IMR-90 (cell line): ENCODE results near the gene PPP2R5E. TPM values are rescaled to one million over a fixed set of nuclear protein-coding genes. Genes with fewer than 3 reads are reported as not detected.

Source experiments
- ATAC-seq: fragments of 200-7000 bp; cut with Tn5 transposase; 2 replicates; pipeline ENCODE4 v1.9.1; 2020; ENCODE audit warnings: low read depth, mild to moderate bottlenecking, moderate library complexity
- BruUV-seq: library from RNA; stranded (reverse); fragments of 400-500 nt; replicated peaks from 2 replicates; lab custom pipeline; 2021; lab: Mats Ljungman, UMichigan
- CTCF ChIA-PET: fragments of 300-600 bp; formaldehyde crosslinking; extraction: SDS; loops from one replicate; lab custom pipeline; 2021; ENCODE audit warnings: antibody characterized with exemption; lab: Yijun Ruan, JAX
- POLR2A ChIA-PET: fragments of 300-600 bp; sonication (Branson Sonifier 250); formaldehyde crosslinking; loops from one replicate; lab custom pipeline; 2022; ENCODE audit warnings: antibody characterized with exemption; ENCODE audit not compliant: unreplicated experiment; lab: Charles Lee
- DNase-seq: peaks from one replicate; pipeline ENCODE4 v3.0.0; 2013
- H2AFZ ChIP-seq: replicated peaks from 2 replicates; pipeline ENCODE3; 2013; ENCODE audit warnings: low read length, mild to moderate bottlenecking; ENCODE audit not compliant: poor library complexity
- H2AK5ac ChIP-seq: 2 replicates; pipeline ENCODE4 v1.6.1; 2013; ENCODE audit warnings: low read depth, low read length, inconsistent platforms
- H2AK9ac ChIP-seq: replicated peaks from 2 replicates; pipeline ENCODE3; 2013; ENCODE audit warnings: mild to moderate bottlenecking, low read depth, low read length, moderate library complexity; ENCODE audit not compliant: poor library complexity
- H2BK120ac ChIP-seq: 2 replicates; pipeline ENCODE4 v1.6.1; 2013; ENCODE audit warnings: low read depth, low read length, inconsistent platforms
- H2BK15ac ChIP-seq: 3 replicates; pipeline ENCODE4 v1.6.1; 2013; ENCODE audit warnings: low read depth, low read length, inconsistent platforms
- H2BK20ac ChIP-seq: 2 replicates; pipeline ENCODE4 v1.6.1; 2013; ENCODE audit warnings: low read depth, mild to moderate bottlenecking, inconsistent platforms, low read length, moderate library complexity
- H2BK5ac ChIP-seq: 2 replicates; pipeline ENCODE4 v1.6.1; 2013; ENCODE audit warnings: mild to moderate bottlenecking, low read depth, low read length, inconsistent platforms; ENCODE audit not compliant: poor library complexity, severe bottlenecking
- H3K14ac ChIP-seq: replicated peaks from 2 replicates; pipeline ENCODE4 v1.6.1; 2013; ENCODE audit warnings: low read depth, low read length, inconsistent platforms
- H3K18ac ChIP-seq: 2 replicates; pipeline ENCODE4 v1.6.1; 2013; ENCODE audit warnings: low read depth, low read length, control low read depth
- H3K23ac ChIP-seq: 2 replicates; pipeline ENCODE4 v1.6.1; 2013; ENCODE audit warnings: low read depth, low read length, inconsistent platforms
- H3K27ac ChIP-seq: 2 replicates; pipeline ENCODE4 v1.5.1; 2013; ENCODE audit warnings: mild to moderate bottlenecking, control low read depth, low read length; ENCODE audit not compliant: insufficient read depth
- H3K27me3 ChIP-seq: 2 replicates; pipeline ENCODE4 v1.6.1; 2013; ENCODE audit warnings: low read length; ENCODE audit not compliant: control insufficient read depth, insufficient read depth
- H3K36me3 ChIP-seq: 2 replicates; pipeline ENCODE4 v1.6.1; 2013; ENCODE audit warnings: low read length, mixed read lengths; ENCODE audit not compliant: control insufficient read depth, insufficient read depth
- H3K4ac ChIP-seq: 2 replicates; pipeline ENCODE4 v1.6.1; 2013; ENCODE audit warnings: low read depth, low read length, inconsistent platforms
- H3K4me1 ChIP-seq: 2 replicates; pipeline ENCODE4 v1.6.1; 2013; ENCODE audit warnings: low read length, mixed read lengths; ENCODE audit not compliant: control insufficient read depth, insufficient read depth
- H3K4me2 ChIP-seq: 2 replicates; pipeline ENCODE4 v1.6.1; 2013; ENCODE audit warnings: low read depth, mild to moderate bottlenecking, control low read depth, low read length, moderate library complexity
- H3K4me3 ChIP-seq: 2 replicates; pipeline ENCODE4 v1.5.1; 2013; ENCODE audit warnings: low read depth, mild to moderate bottlenecking, control low read depth, low read length, moderate library complexity; ENCODE audit not compliant: insufficient read depth
- H3K56ac ChIP-seq: 2 replicates; pipeline ENCODE4 v1.6.1; 2013; ENCODE audit warnings: low read length, inconsistent platforms; ENCODE audit not compliant: insufficient read depth; ENCODE audit errors: extremely low read depth
- H3K79me1 ChIP-seq, 2 experiments: 2 replicates each; pipeline ENCODE4 v1.6.1; 2013; ENCODE audit warnings: low read length in 2 of 2, inconsistent platforms in 1 of 2, low read depth in 1 of 2
- H3K9ac ChIP-seq: 2 replicates; pipeline ENCODE4 v1.6.1; 2013; ENCODE audit warnings: low read depth, low read length, control low read depth
- H3K9me1 ChIP-seq: 2 replicates; pipeline ENCODE4 v1.6.1; 2013; ENCODE audit warnings: low read length, inconsistent platforms; ENCODE audit not compliant: insufficient read depth
- H3K9me3 ChIP-seq: 2 replicates; pipeline ENCODE4 v1.6.1; 2013; ENCODE audit warnings: low read length; ENCODE audit not compliant: control insufficient read depth, insufficient read depth
- H4K20me1 ChIP-seq: 2 replicates; pipeline ENCODE4 v1.6.1; 2013; ENCODE audit warnings: low read length, inconsistent platforms; ENCODE audit not compliant: insufficient read depth
- H4K5ac ChIP-seq: 2 replicates; pipeline ENCODE4 v1.6.1; 2013; ENCODE audit warnings: mild to moderate bottlenecking, low read depth, low read length, control low read depth
- H4K8ac ChIP-seq, 2 experiments: 2 replicates each; pipeline ENCODE4 v1.6.1; 2013; ENCODE audit warnings: low read depth in 2 of 2, low read length in 2 of 2, control low read depth in 1 of 2, inconsistent platforms in 1 of 2
- H4K91ac ChIP-seq: 2 replicates; pipeline ENCODE4 v1.6.1; 2013; ENCODE audit warnings: low read depth, low read length, inconsistent platforms; ENCODE audit not compliant: insufficient read depth
- CEBPB ChIP-seq: IDR thresholded peaks from 2 replicates; pipeline ENCODE4 v1.6.1; 2012; ENCODE audit warnings: low read depth, low read length, improper control_type of control experiment
- FOS ChIP-seq: fragments of 150-350 bp; IDR thresholded peaks from 2 replicates; pipeline ENCODE4 v1.6.1; 2016; ENCODE audit warnings: low read depth, low read length
- NFE2L2 ChIP-seq: fragments of 150-350 bp; IDR thresholded peaks from 2 replicates; pipeline ENCODE4 v1.6.1; 2016; ENCODE audit warnings: low read depth, mild to moderate bottlenecking, low read length
- RAD21 ChIP-seq: IDR thresholded peaks from 2 replicates; pipeline ENCODE4 v1.6.1; 2012; ENCODE audit warnings: low read length, improper control_type of control experiment
- RCOR1 ChIP-seq: IDR thresholded peaks from 2 replicates; pipeline ENCODE4 v1.6.1; 2012; ENCODE audit warnings: mild to moderate bottlenecking, low read length, improper control_type of control experiment; ENCODE audit not compliant: insufficient replicate concordance
- RFX5 ChIP-seq: IDR thresholded peaks from 2 replicates; pipeline ENCODE4 v1.8.0; 2012; ENCODE audit warnings: low read depth, mild to moderate bottlenecking, low read length, moderate library complexity
- SMC3 ChIP-seq: fragments of 150-350 bp; IDR thresholded peaks from 2 replicates; pipeline ENCODE4 v1.6.1; 2016; ENCODE audit warnings: low read depth, mild to moderate bottlenecking, antibody characterized with exemption, low read length, moderate library complexity
- WGBS, 2 experiments: methylation state at CpG; one replicate each; pipeline versions ENCODE4 v1.1.5 to v1.1.7; 2013; ENCODE audit warnings: missing lambda C conversion rate in 2 of 2; ENCODE audit not compliant: insufficient read length in 1 of 2; ENCODE audit errors: extremely low coverage in 2 of 2; 5-methylcytosine and 5-hydroxymethylcytosine counted together
- dilution Hi-C: fragments of 300-500 bp; cut with HindIII; formaldehyde crosslinking; loops from one replicate; pipeline ENCODE4 v1.14.3; 2018; ENCODE audit warnings: low sequenced_read_pairs; ENCODE audit not compliant: unreplicated experiment
- in situ Hi-C: fragments of 300-500 bp; cut with MboI; formaldehyde crosslinking; loops from 3 replicates; pipeline ENCODE4 v1.14.3; 2019; ENCODE audit warnings: low sequenced_read_pairs, inconsistent platforms, mixed read lengths
- intact Hi-C: fragments of 100-400 bp; cut with micrococcal nuclease; formaldehyde crosslinking; loops from 2 replicates; pipeline ENCODE4 v1.10.0; 2022
- polyA plus RNA-seq, 3 experiments: library from polyadenylated mRNA; depleted of rRNA; stranded (reverse); fragments of >200 nt; gene quantifications; 2 replicates each; pipeline ENCODE4 v1.2.3, GENCODE V29; 2012; ENCODE audit warnings: low replicate concordance in 1 of 3
- total RNA-seq: library from RNA; depleted of rRNA; stranded (reverse); fragments of >200 nt; gene quantifications from 2 replicates; pipeline ENCODE4 v1.2.3, GENCODE V29; 2012
- TF ChIP-seq, protein P1 (sequence below): fragments of 150-350 bp; IDR thresholded peaks from 2 replicates; pipeline ENCODE4 v1.6.1; 2017; ENCODE audit warnings: mild to moderate bottlenecking, antibody characterized with exemption, low read length, low read depth
- TF ChIP-seq, protein P2 (sequence below): conservative IDR thresholded peaks from 2 replicates; pipeline ENCODE4 v1.5.1; 2012; ENCODE audit warnings: mild to moderate bottlenecking, low read depth, low read length, improper control_type of control experiment
- TF ChIP-seq, protein P3 (sequence below): fragments of 150-350 bp; IDR thresholded peaks from 2 replicates; pipeline ENCODE4 v1.6.1; 2016; ENCODE audit warnings: low read depth, mild to moderate bottlenecking, low read length, moderate library complexity, borderline replicate concordance

The PPP2R5E gene
- total and polyA plus RNA-seq, 2 of the 4 experiments (the other 2 are of a cell fraction) = 9.7 to 12.2 TPM

DNA sequence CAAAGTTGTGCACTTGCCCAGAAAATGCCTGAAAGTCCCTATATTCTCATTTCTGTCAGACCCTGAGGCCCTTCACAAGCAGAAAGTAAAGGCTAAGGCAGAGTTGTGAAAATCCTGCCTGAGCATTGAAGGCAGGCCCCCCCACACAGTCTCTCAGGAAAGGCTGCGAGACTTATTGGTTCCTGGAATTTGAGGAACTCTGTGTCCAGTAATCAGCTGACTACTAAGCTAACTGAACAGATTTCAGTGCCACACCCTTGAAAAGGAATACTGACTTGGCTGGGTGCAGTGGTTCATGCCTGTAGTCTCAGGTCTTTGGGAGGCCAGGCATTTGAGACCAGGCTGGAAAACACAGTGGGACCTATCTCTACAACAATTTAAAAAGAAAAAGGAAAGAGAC, 21.1 kb upstream of the PPP2R5E start:
- Histone ChIP-seq H3K4me3 (no peak overlapping the region), H2BK15ac (no peak overlapping the region), H2BK5ac (no peak overlapping the region), H3K79me1 (no peaks in the 10 kb centered on the region), H2BK120ac (no peak overlapping the region), H4K8ac (no peak overlapping the region), H3K36me3 (no peaks in the 10 kb centered on the region), H3K4me2 (no peak overlapping the region), H3K14ac (no peak overlapping the region), H3K4me1 (no peaks in the 10 kb centered on the region), H3K9me1 (no peaks in the 10 kb centered on the region), H2AK5ac (no peak overlapping the region), H4K91ac (no peak overlapping the region), H2AFZ (peak overlapping the region; percentile 65), H3K27ac (no peak overlapping the region), H4K5ac (no peak overlapping the region), H3K23ac (no peak overlapping the region), H3K56ac (no peak overlapping the region), H2AK9ac (no peak overlapping the region), H3K18ac (no peak overlapping the region), H3K9me3 (no peaks in the 10 kb centered on the region), H2BK20ac (no peak overlapping the region), H3K9ac (no peak overlapping the region), H4K20me1 (no peaks in the 10 kb centered on the region), H3K27me3 (peaks cover 4% of the 10 kb centered on the region; the same call in 1 of the 2 replicates), H3K4ac (no peak overlapping the region)
- no peak for DNase-seq
- intact Hi-C loops (no loop called here), in situ Hi-C loops (loop anchor here (25.0 kb wide), 1 partner anchor 1402 kb away; no protein-coding TSS in a partner anchor), dilution Hi-C loops (no loop called here)
- no TSS peak for BruUV-seq
- TF ChIP-seq RFX5 (no peak), SMC3 (no peak), CEBPB (no peak), NFE2L2 (no peak), FOS (no peak), RCOR1 (no peak), RAD21 (no peak)
- TF ChIP-seq, protein P1, sequence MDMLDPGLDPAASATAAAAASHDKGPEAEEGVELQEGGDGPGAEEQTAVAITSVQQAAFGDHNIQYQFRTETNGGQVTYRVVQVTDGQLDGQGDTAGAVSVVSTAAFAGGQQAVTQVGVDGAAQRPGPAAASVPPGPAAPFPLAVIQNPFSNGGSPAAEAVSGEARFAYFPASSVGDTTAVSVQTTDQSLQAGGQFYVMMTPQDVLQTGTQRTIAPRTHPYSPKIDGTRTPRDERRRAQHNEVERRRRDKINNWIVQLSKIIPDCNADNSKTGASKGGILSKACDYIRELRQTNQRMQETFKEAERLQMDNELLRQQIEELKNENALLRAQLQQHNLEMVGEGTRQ = no peak
- TF ChIP-seq, protein P2, sequence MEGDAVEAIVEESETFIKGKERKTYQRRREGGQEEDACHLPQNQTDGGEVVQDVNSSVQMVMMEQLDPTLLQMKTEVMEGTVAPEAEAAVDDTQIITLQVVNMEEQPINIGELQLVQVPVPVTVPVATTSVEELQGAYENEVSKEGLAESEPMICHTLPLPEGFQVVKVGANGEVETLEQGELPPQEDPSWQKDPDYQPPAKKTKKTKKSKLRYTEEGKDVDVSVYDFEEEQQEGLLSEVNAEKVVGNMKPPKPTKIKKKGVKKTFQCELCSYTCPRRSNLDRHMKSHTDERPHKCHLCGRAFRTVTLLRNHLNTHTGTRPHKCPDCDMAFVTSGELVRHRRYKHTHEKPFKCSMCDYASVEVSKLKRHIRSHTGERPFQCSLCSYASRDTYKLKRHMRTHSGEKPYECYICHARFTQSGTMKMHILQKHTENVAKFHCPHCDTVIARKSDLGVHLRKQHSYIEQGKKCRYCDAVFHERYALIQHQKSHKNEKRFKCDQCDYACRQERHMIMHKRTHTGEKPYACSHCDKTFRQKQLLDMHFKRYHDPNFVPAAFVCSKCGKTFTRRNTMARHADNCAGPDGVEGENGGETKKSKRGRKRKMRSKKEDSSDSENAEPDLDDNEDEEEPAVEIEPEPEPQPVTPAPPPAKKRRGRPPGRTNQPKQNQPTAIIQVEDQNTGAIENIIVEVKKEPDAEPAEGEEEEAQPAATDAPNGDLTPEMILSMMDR = no peak
- TF ChIP-seq, protein P3, sequence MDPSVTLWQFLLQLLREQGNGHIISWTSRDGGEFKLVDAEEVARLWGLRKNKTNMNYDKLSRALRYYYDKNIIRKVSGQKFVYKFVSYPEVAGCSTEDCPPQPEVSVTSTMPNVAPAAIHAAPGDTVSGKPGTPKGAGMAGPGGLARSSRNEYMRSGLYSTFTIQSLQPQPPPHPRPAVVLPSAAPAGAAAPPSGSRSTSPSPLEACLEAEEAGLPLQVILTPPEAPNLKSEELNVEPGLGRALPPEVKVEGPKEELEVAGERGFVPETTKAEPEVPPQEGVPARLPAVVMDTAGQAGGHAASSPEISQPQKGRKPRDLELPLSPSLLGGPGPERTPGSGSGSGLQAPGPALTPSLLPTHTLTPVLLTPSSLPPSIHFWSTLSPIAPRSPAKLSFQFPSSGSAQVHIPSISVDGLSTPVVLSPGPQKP = no peak
- ChIA-PET CTCF (no interaction called here), POLR2A (no interaction called here)
- ATAC-seq = peak; percentile 27; the same call in 1 of the 2 replicates
- no CpG with 5 or more reads among the region's 1 CpG for WGBS, 2 experiments
